Stomach smooth muscle (tissue), 2 donors: Measurements from ENCODE around the gene GBP4.

Experiments used
- H3K27ac ChIP-seq: one replicate; pipeline ENCODE4 v1.7.0; 2013; ENCODE audit warnings: mild to moderate bottlenecking, low read length, inconsistent platforms
- H3K27me3 ChIP-seq, 2 donors: one replicate each; pipeline ENCODE4 v1.7.0; 2013; ENCODE audit warnings: low read length in 2 of 2; ENCODE audit not compliant: insufficient read depth in 2 of 2, control insufficient read depth in 1 of 2
- H3K36me3 ChIP-seq, 2 donors: one replicate each; pipeline ENCODE4 v1.7.0; 2013; ENCODE audit warnings: low read length in 2 of 2; ENCODE audit not compliant: control insufficient read depth in 2 of 2, insufficient read depth in 2 of 2
- H3K4me1 ChIP-seq: one replicate; pipeline ENCODE4 v1.7.0; 2013; ENCODE audit warnings: low read length; ENCODE audit not compliant: control insufficient read depth, insufficient read depth
- H3K4me3 ChIP-seq, 2 donors: one replicate each; pipeline ENCODE4 v1.7.0; 2013; ENCODE audit warnings: low read length in 2 of 2
- H3K9ac ChIP-seq, 2 donors: one replicate each; pipeline ENCODE4 v1.7.0; 2013; ENCODE audit warnings: low read length in 2 of 2, mild to moderate bottlenecking in 1 of 2
- H3K9me3 ChIP-seq, 2 donors: one replicate each; pipeline ENCODE4 v1.7.0; 2013; ENCODE audit warnings: low read length in 2 of 2; ENCODE audit not compliant: control insufficient read depth in 2 of 2
- donor health status: healthy.
- donor health status: Pancreatic carcinoma.

Gene GBP4

GRCh38 chr1:89143484-89143883 is 55.3 kb downstream of the GBP4 start:
- Histone ChIP-seq H3K27me3 (no peaks in the 10 kb centered on the region), H3K9ac (no peak overlapping the region), H3K4me3 (no peak overlapping the region), H3K9me3 (no peaks in the 10 kb centered on the region), H3K36me3 (no peaks in the 10 kb centered on the region), H3K4me1 (no peaks in the 10 kb centered on the region), H3K27ac (no peak overlapping the region)

GRCh38 chr1:89142160-89142559 is 56.6 kb downstream of the GBP4 start:
- H3K9ac ChIP-seq, result no peak overlapping the region
- no peaks in the 10 kb centered on the region for H3K9me3 ChIP-seq
- H3K4me3 ChIP-seq, result no peak overlapping the region
- no peaks in the 10 kb centered on the region for H3K4me1 ChIP-seq
- no peaks in the 10 kb centered on the region for H3K27me3 ChIP-seq
- no peak overlapping the region for H3K27ac ChIP-seq
- no peaks in the 10 kb centered on the region for H3K36me3 ChIP-seq

GRCh38 chr1:89133747-89134146 is 65.0 kb downstream of the GBP4 start:
- Histone ChIP-seq H3K27me3 (no peaks in the 10 kb centered on the region), H3K36me3 (no peaks in the 10 kb centered on the region), H3K9me3 (no peaks in the 10 kb centered on the region), H3K4me1 (peaks cover 4% of the 10 kb centered on the region), H3K27ac (no peak overlapping the region), H3K4me3 (no peak overlapping the region), H3K9ac (no peak overlapping the region)
